CD4-positive, CD25-positive, alpha-beta regulatory T cell (primary cell): ENCODE results near the gene LCOR. TPM values are rescaled to one million over a fixed set of nuclear protein-coding genes. Genes with fewer than 3 reads are reported as not detected.

ENCODE experiments used
- ATAC-seq, 2 donors: fragments of 150-1000 bp; cut with Tn5 transposase; one replicate each; pipeline ENCODE4 v1.10.0; 2021; ENCODE audit warnings: low read depth in 2 of 2, moderate number of reproducible peaks in 2 of 2, moderate library complexity in 1 of 2
- DNase-seq, 3 donors: peaks; one replicate each; pipeline versions ENCODE4 v3.0.0 to v3.0.0-alpha.2; 2012 to 2022; ENCODE audit warnings: mixed read lengths in 1 of 3
- H3K27ac ChIP-seq: one replicate; pipeline ENCODE4 v1.7.0; 2013; ENCODE audit warnings: mild to moderate bottlenecking, low read length; ENCODE audit not compliant: insufficient read depth, poor library complexity, severe bottlenecking
- H3K27me3 ChIP-seq: one replicate; pipeline ENCODE4 v1.7.0; 2013; ENCODE audit warnings: low read length; ENCODE audit not compliant: control insufficient read depth, insufficient read depth
- H3K36me3 ChIP-seq: one replicate; pipeline ENCODE4 v1.7.0; 2013; ENCODE audit warnings: mild to moderate bottlenecking, low read length, moderate library complexity; ENCODE audit not compliant: control insufficient read depth, insufficient read depth
- H3K4me1 ChIP-seq: 2 replicates; pipeline ENCODE4 v1.7.0; 2013; ENCODE audit warnings: mild to moderate bottlenecking, low read length; ENCODE audit not compliant: insufficient read depth, control insufficient read depth, poor library complexity, severe bottlenecking
- H3K4me3 ChIP-seq: one replicate; pipeline ENCODE4 v1.7.0; 2013; ENCODE audit warnings: low read depth, mild to moderate bottlenecking, low read length, moderate library complexity
- H3K9me3 ChIP-seq, 2 experiments: 1 replicate in 1 of 2; 2 replicates in 1 of 2; pipeline ENCODE4 v1.7.0; 2013; ENCODE audit warnings: low read length in 2 of 2, mild to moderate bottlenecking in 1 of 2, moderate library complexity in 1 of 2; ENCODE audit not compliant: control insufficient read depth in 2 of 2
- H3K27ac Mint-ChIP-seq, 3 donors: one replicate each; pipeline ENCODE4 v1.8.0; 2020 to 2022; ENCODE audit warnings: mild to moderate bottlenecking in 3 of 3, mixed read lengths in 3 of 3, moderate library complexity in 2 of 3
- H3K27me3 Mint-ChIP-seq: one replicate; pipeline ENCODE4 v1.8.0; 2022; ENCODE audit warnings: mild to moderate bottlenecking, mixed read lengths
- H3K36me3 Mint-ChIP-seq: one replicate; pipeline ENCODE4 v1.8.0; 2020; ENCODE audit warnings: mixed read lengths
- H3K4me1 Mint-ChIP-seq, 4 donors: one replicate each; pipeline ENCODE4 v1.8.0; 2020 to 2022; ENCODE audit warnings: mixed read lengths in 4 of 4, mild to moderate bottlenecking in 1 of 4
- H3K4me3 Mint-ChIP-seq, 4 donors: one replicate each; pipeline ENCODE4 v1.8.0; 2020 to 2022; ENCODE audit warnings: mild to moderate bottlenecking in 4 of 4, mixed read lengths in 4 of 4, moderate library complexity in 3 of 4
- H3K9me3 Mint-ChIP-seq, 7 donors: one replicate each; pipeline ENCODE4 v1.8.0; 2020 to 2022; ENCODE audit warnings: mixed read lengths in 7 of 7, mild to moderate bottlenecking in 3 of 7, moderate library complexity in 2 of 7
- polyA plus RNA-seq, 4 donors: library from polyadenylated mRNA; unstranded; fragments of 300-500 nt; fragmentation: Illumina TruSeq; gene quantifications; one replicate each; pipeline ENCODE4 v1.2.3, GENCODE V29; 2021
- total RNA-seq: library from RNA; stranded (reverse); gene quantifications from one replicate; pipeline ENCODE4 v1.2.3, GENCODE V29; 2022

The LCOR gene
- total and polyA plus RNA-seq, 5 donors from 2014 or later = 12.7 to 63.1 (median 16.7) TPM

- no peak for ATAC-seq
- Mint-ChIP-seq H3K27ac (no peak overlapping the region), H3K9me3 (no peaks in the 10 kb centered on the region), H3K27me3 (no peaks in the 10 kb centered on the region), H3K36me3 (no peaks in the 10 kb centered on the region), H3K4me3 (no peak overlapping the region), H3K4me1 (peaks cover 5 to 11% (median 9%) of the 10 kb centered on the region in 4 donors)
- H3K4me3 ChIP-seq = no peak overlapping the region
- no peak for DNase-seq
- no peaks in the 10 kb centered on the region for H3K36me3 ChIP-seq
- H3K27me3 ChIP-seq = no peaks in the 10 kb centered on the region
- peaks cover 9% of the 10 kb centered on the region for H3K4me1 ChIP-seq
- H3K27ac ChIP-seq = no peak overlapping the region
- H3K9me3 ChIP-seq = no peaks in the 10 kb centered on the region
These were observed 188.6 kb downstream of the LCOR start for GRCh38 chr10:97020452-97021400.

GRCh38 chr10:97022616-97023015 is 190.5 kb downstream of the LCOR start:
- DNase-seq (no peak), ATAC-seq (no peak)
- Histone ChIP-seq H3K9me3 (no peaks in the 10 kb centered on the region), H3K27ac (no peak overlapping the region), H3K4me1 (no peaks in the 10 kb centered on the region), H3K36me3 (no peaks in the 10 kb centered on the region), H3K27me3 (no peaks in the 10 kb centered on the region), H3K4me3 (no peak overlapping the region)
- Mint-ChIP-seq H3K4me3 (no peak overlapping the region), H3K27me3 (no peaks in the 10 kb centered on the region), H3K27ac (no peak overlapping the region), H3K9me3 (no peaks in the 10 kb centered on the region), H3K4me1 (peaks cover 0 to 2% (median 0%) of the 10 kb centered on the region in 4 donors), H3K36me3 (no peaks in the 10 kb centered on the region)

GRCh38 chr10:97023401-97024167 is 191.5 kb downstream of the LCOR start:
- no peaks in the 10 kb centered on the region for H3K36me3 Mint-ChIP-seq
- Histone ChIP-seq H3K4me3 (no peak overlapping the region), H3K27ac (no peak overlapping the region), H3K9me3 (no peaks in the 10 kb centered on the region), H3K36me3 (no peaks in the 10 kb centered on the region), H3K4me1 (no peaks in the 10 kb centered on the region), H3K27me3 (no peaks in the 10 kb centered on the region)
- ATAC-seq (no peak), DNase-seq (no peak)
- peaks cover 4% of the 10 kb centered on the region for H3K27me3 Mint-ChIP-seq
- peaks cover 0 to 2% (median 0%) of the 10 kb centered on the region in 4 donors for H3K4me1 Mint-ChIP-seq
- H3K4me3 Mint-ChIP-seq = no peak overlapping the region
- no peaks in the 10 kb centered on the region for H3K9me3 Mint-ChIP-seq
- H3K27ac Mint-ChIP-seq = no peak overlapping the region

GRCh38 chr10:97024168-97025073 is 192.3 kb downstream of the LCOR start:
- H3K27me3 Mint-ChIP-seq = peaks cover 4% of the 10 kb centered on the region
- ATAC-seq (no peak), DNase-seq (no peak)
- no peak overlapping the region for H3K27ac ChIP-seq
- no peaks in the 10 kb centered on the region for H3K36me3 ChIP-seq
- no peaks in the 10 kb centered on the region for H3K36me3 Mint-ChIP-seq
- no peak overlapping the region for H3K27ac Mint-ChIP-seq
- no peak overlapping the region for H3K4me3 Mint-ChIP-seq
- no peaks in the 10 kb centered on the region for H3K4me1 ChIP-seq
- H3K4me3 ChIP-seq = no peak overlapping the region
- no peaks in the 10 kb centered on the region for H3K9me3 Mint-ChIP-seq
- no peaks in the 10 kb centered on the region for H3K9me3 ChIP-seq
- no peaks in the 10 kb centered on the region for H3K27me3 ChIP-seq
- peaks cover 0 to 2% (median 0%) of the 10 kb centered on the region in 4 donors for H3K4me1 Mint-ChIP-seq

GRCh38 chr10:97025613-97026242 is 193.6 kb downstream of the LCOR start:
- H3K27me3 ChIP-seq = no peaks in the 10 kb centered on the region
- no peaks in the 10 kb centered on the region for H3K4me1 ChIP-seq
- DNase-seq = peak; percentile 15 to 76 (median 29)
- Mint-ChIP-seq H3K27ac (no peak overlapping the region), H3K4me3 (no peak overlapping the region), H3K27me3 (peaks cover 4% of the 10 kb centered on the region), H3K4me1 (peaks cover 0 to 2% (median 0%) of the 10 kb centered on the region in 4 donors), H3K36me3 (no peaks in the 10 kb centered on the region), H3K9me3 (no peaks in the 10 kb centered on the region)
- ATAC-seq = peak in 1 of 2 donors; percentile 31
- no peaks in the 10 kb centered on the region for H3K36me3 ChIP-seq
- H3K4me3 ChIP-seq = no peak overlapping the region
- H3K27ac ChIP-seq = no peak overlapping the region
- no peaks in the 10 kb centered on the region for H3K9me3 ChIP-seq

- H3K36me3 Mint-ChIP-seq = no peaks in the 10 kb centered on the region
- H3K4me3 ChIP-seq = no peak overlapping the region
- H3K27ac ChIP-seq = no peak overlapping the region
- H3K4me1 Mint-ChIP-seq = peaks cover 0 to 2% (median 0%) of the 10 kb centered on the region in 4 donors
- no peak overlapping the region for H3K4me3 Mint-ChIP-seq
- no peaks in the 10 kb centered on the region for H3K27me3 ChIP-seq
- no peaks in the 10 kb centered on the region for H3K9me3 ChIP-seq
- peaks cover 4% of the 10 kb centered on the region for H3K27me3 Mint-ChIP-seq
- H3K4me1 ChIP-seq = no peaks in the 10 kb centered on the region
- H3K9me3 Mint-ChIP-seq = no peaks in the 10 kb centered on the region
- DNase-seq = no peak
- H3K27ac Mint-ChIP-seq = no peak overlapping the region
- no peaks in the 10 kb centered on the region for H3K36me3 ChIP-seq
- ATAC-seq = no peak
These were observed 196.2 kb downstream of the LCOR start for GRCh38 chr10:97028126-97028831.
